Right lobe of liver (tissue), 4 donors: ENCODE results near the gene FNTB.

ENCODE experiments used
- CTCF ChIP-seq, 4 donors: fragments of 200-600 bp in 3 of 4; fragments of 450-650 bp in 1 of 4; IDR thresholded peaks; one replicate each; pipeline versions ENCODE4 v1.5.1 to v1.8.0; 2016 to 2022; ENCODE audit warnings: antibody characterized with exemption in 4 of 4, mild to moderate bottlenecking in 2 of 4
- POLR2A ChIP-seq: fragments of 450-650 bp; IDR thresholded peaks from one replicate; pipeline ENCODE4 v1.6.1; 2017; ENCODE audit warnings: antibody characterized with exemption, mild to moderate bottlenecking
- donor health status: DM: no; HTN: no; CAD: no.
- donor health status: DM: no; HTN: no; CAD: no.
- donor health status: DM: no; HTN: yes; CAD: no.

- TF ChIP-seq CTCF (IDR thresholded peaks at IDR 0.05) (no peak), POLR2A (no peak)
Measured at GRCh38 chr14:64990296-64990695, 3.6 kb downstream of the FNTB start.
